ENCODE data around the gene TMEM37.

TMEM37 gene

DNA sequence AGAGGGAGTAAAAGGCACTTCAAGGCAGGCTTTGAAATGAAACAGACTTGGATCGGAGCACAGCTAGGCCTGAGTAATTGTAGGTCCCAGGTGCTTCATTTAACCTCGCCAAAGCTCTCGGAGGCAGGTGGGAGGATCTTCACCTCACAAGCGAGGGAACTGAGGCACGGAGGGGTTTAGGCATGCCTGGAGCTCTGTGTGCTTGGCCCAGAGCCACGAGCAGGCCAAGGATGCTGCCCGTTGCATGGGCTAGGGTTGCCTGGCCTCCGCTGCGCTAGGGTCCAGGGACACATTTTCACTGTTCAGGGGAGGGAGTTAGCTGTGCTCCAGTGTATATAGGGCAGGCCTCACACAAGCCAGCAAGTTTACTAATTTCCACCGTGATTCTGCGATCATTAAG is 11.2 kb downstream of the TMEM37 start:
- no peaks in the 10 kb centered on the region for H3K36me3 Mint-ChIP-seq
- ATAC-seq (replicated peaks) (no peak), DNase-seq (no peak)
- no peaks in the 10 kb centered on the region for H3K9me3 Mint-ChIP-seq
- peaks cover 29 to 55% of the 10 kb centered on the region in 2 donors for H3K27me3 Mint-ChIP-seq
- no peaks in the 10 kb centered on the region for H3K4me1 Mint-ChIP-seq
- no peak overlapping the region for H3K4me3 Mint-ChIP-seq
- H3K27ac Mint-ChIP-seq = no peak overlapping the region

DNA sequence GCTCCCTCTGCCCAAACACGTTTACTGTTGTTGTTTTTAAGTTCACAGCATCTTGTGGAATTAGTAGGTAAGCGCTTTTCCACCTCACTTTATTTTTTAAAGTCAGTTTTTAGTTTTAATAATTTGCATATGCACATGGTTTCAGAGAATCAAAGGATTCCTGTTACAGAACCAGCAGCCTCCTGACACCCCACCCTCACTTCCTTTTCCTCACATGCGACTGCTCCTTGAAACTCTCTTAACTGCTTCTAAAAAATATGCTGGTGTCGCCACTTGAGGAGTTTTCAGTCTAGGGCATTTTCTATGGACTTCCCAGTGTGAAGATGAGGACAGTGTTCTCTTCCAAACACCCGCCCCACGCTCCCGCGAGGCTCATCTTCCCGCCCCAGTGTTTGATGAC is 14.4 kb downstream of the TMEM37 start:
- Mint-ChIP-seq H3K4me1 (no peaks in the 10 kb centered on the region), H3K9me3 (no peaks in the 10 kb centered on the region), H3K4me3 (no peak overlapping the region), H3K27ac (no peak overlapping the region), H3K27me3 (peaks cover 26 to 42% of the 10 kb centered on the region in 2 donors), H3K36me3 (no peaks in the 10 kb centered on the region)
- no peak for ATAC-seq (replicated peaks)
- DNase-seq = no peak

DNA sequence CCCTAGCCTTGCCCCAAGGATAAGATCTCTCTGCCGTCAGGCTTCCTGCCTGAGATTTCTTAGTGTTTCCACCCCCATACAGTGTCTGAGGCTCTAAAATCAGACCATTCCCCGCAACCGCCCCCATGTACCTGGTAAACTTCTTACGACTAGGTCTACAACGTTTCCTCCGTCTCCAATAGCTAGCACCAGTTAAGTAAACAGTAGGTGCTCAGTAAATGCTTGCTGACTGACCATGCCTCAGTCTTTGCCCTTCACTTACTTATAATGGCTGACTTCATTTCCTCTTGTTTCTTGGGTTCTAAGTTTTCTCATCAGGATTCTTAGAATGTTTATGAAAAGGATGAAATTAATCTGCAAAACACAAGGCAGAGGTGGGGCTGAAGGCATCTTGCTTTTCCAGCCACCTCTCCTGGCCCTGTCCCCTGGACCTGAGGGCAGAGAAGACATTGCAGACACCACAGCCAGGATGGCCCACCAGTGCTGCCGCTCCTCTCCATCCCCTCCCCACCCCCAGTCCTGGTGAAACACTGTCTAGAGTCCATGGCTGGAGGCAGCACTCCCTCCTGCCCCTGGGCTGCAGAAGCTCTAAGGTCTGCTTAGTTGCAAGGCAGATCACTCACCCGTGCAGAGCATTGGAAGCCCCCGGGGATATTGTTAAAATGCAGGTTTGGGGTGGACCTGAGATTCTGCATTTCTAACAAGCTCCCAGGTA is 16.9 kb downstream of the TMEM37 start:
- no peak overlapping the region for H3K27ac Mint-ChIP-seq
- H3K36me3 Mint-ChIP-seq = no peaks in the 10 kb centered on the region
- no peak overlapping the region for H3K4me3 Mint-ChIP-seq
- no peak for ATAC-seq (replicated peaks)
- peaks cover 49 to 61% of the 10 kb centered on the region in 2 donors for H3K27me3 Mint-ChIP-seq
- H3K4me1 Mint-ChIP-seq = no peaks in the 10 kb centered on the region
- no peak for DNase-seq
- no peaks in the 10 kb centered on the region for H3K9me3 Mint-ChIP-seq

DNA sequence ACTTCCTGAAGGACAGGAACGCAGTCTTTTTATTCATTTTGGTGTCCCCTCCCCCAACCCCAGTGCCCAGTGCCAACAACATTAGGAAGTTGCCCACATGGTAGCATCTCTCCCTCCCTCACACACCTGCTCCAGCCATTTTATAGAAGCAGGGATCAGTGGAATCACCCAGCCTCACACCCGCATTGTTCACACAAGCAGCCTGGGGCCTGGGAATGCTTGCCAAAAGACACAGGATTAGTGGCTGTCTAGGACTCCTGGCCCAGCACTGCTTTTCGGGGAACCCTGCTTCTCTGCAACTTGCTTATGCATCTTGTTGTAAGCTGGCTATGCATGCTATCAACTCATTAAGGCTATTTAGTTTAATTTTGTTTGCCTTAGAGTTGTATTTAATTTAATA is 17.9 kb downstream of the TMEM37 start:
- H3K4me1 Mint-ChIP-seq = no peaks in the 10 kb centered on the region
- H3K36me3 Mint-ChIP-seq = no peaks in the 10 kb centered on the region
- H3K4me3 Mint-ChIP-seq = no peak overlapping the region
- no peaks in the 10 kb centered on the region for H3K9me3 Mint-ChIP-seq
- DNase-seq (no peak), ATAC-seq (replicated peaks) (no peak)
- no peak overlapping the region for H3K27ac Mint-ChIP-seq
- H3K27me3 Mint-ChIP-seq = peaks cover 56 to 67% of the 10 kb centered on the region in 2 donors

DNA sequence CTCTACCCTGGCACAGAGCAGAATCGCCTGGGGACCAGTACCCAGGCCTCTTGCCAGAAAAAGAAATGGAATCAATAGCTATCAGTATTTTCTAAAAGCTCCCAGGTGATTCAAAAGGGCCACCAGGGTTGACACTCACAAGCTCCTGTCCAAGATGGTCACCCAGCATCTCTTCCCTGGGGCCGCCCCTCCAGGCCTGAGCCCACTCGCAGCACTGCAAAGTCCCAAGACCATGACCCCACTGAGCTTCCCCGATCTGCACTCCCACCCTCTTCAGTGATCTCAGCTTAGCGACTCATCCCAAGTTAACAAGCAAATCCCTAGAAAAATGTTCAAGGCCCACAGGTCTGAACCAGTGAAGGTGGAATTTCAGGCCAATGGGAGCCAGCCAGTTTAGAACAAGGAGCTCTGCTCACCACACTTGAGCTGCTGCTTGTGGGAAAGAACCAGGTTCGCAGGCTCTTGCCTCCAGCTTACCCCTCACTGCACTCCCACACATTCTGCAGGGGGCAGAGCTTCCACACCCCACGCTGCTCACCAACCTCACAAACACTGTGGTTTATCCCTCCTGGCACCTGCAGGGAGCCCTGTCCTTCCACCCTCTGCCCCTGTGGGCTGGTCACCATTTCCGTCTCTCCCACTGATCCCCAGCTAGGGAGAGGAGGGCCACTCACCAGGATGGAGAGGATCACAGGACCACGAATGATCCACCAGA is 19.8 kb downstream of the TMEM37 start:
- Mint-ChIP-seq H3K4me3 (no peak overlapping the region), H3K27ac (no peak overlapping the region), H3K9me3 (no peaks in the 10 kb centered on the region), H3K36me3 (no peaks in the 10 kb centered on the region), H3K27me3 (peaks cover 63 to 72% of the 10 kb centered on the region in 2 donors), H3K4me1 (no peaks in the 10 kb centered on the region)
- ATAC-seq (replicated peaks) (no peak), DNase-seq (no peak)

GRCh38 chr2:119453972-119454593 is 22.4 kb downstream of the TMEM37 start:
- H3K4me3 Mint-ChIP-seq = no peak overlapping the region
- no peak overlapping the region for H3K27ac Mint-ChIP-seq
- ATAC-seq (replicated peaks) (no peak), DNase-seq (no peak)
- H3K27me3 Mint-ChIP-seq = peaks cover 51 to 52% of the 10 kb centered on the region in 2 donors
- H3K9me3 Mint-ChIP-seq = no peaks in the 10 kb centered on the region
- no peaks in the 10 kb centered on the region for H3K36me3 Mint-ChIP-seq
- no peaks in the 10 kb centered on the region for H3K4me1 Mint-ChIP-seq

DNA sequence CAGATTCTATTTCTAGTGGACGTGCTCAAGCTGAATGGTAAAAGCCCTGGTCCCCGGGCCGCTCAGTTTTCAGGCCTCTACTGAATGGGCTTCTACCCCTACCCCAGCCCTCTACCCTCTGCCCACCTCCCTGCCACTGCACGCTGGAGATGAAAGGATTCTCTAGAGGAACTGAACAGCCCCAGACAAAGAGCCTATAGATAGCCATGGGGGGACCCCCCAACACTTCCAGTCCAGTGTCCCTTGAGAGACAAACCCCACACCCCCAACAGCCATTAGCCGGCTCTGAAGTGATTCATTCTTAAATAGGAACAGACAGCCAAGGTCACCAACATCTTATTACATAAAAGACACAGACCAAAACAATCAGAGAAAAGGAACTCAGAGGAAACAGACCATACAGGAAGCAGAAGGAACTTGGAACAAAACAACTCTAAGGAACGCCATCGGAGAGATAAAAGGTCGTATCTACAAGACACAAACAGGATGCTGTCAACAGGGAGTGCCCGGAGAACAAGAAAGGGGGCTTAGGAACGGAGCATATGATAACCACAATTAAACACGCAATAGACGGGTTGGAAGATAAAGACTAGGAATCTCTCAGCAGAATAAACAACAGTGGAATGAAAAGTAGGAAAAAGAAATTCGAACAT is 23.5 kb downstream of the TMEM37 start:
- Mint-ChIP-seq H3K9me3 (no peaks in the 10 kb centered on the region), H3K4me3 (no peak overlapping the region), H3K27me3 (peaks cover 51 to 56% of the 10 kb centered on the region in 2 donors), H3K27ac (no peak overlapping the region), H3K4me1 (no peaks in the 10 kb centered on the region), H3K36me3 (no peaks in the 10 kb centered on the region)
- DNase-seq (no peak), ATAC-seq (replicated peaks) (no peak)

- peaks cover 17 to 23% of the 10 kb centered on the region in 2 donors for H3K27me3 Mint-ChIP-seq
- ATAC-seq (replicated peaks) = no peak
- no peak overlapping the region for H3K4me3 Mint-ChIP-seq
- H3K9me3 Mint-ChIP-seq = no peaks in the 10 kb centered on the region
- peaks cover 0 to 1% of the 10 kb centered on the region in 2 donors for H3K4me1 Mint-ChIP-seq
- H3K36me3 Mint-ChIP-seq = no peaks in the 10 kb centered on the region
- no peak overlapping the region for H3K27ac Mint-ChIP-seq
- DNase-seq = no peak
Observed at GRCh38 chr2:119460076-119460475, 28.4 kb downstream of the TMEM37 start.

- DNase-seq (no peak), ATAC-seq (replicated peaks) (no peak)
- Mint-ChIP-seq H3K9me3 (no peaks in the 10 kb centered on the region), H3K4me3 (no peak overlapping the region), H3K36me3 (no peaks in the 10 kb centered on the region), H3K27ac (peak overlapping the region; percentile 20), H3K27me3 (peaks cover 2 to 9% of the 10 kb centered on the region in 2 donors), H3K4me1 (peaks cover 0 to 1% of the 10 kb centered on the region in 2 donors)
Observed at GRCh38 chr2:119461811-119462210, 30.2 kb downstream of the TMEM37 start.

DNA sequence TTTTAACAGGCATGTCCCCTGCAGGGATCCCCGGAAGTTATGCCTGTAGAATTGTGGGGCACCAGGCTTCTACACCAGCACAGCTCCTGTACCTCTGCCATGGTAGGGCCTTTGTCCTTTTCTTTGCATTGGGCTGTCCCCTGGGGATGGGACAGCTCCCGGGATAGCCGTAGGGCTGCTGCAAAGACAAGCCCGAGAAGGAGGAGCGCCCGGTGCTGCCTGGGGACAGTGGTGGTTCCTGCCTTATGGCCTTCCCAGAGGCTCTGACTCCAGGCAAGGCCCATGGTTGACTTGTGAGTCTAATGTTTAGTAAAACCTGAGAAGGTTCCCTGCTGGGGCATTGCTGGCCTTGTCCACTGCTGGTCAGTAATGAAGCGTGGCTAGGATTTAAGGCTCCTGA is 30.9 kb downstream of the TMEM37 start:
- Mint-ChIP-seq H3K36me3 (no peaks in the 10 kb centered on the region), H3K4me1 (peaks cover 0 to 1% of the 10 kb centered on the region in 2 donors), H3K9me3 (no peaks in the 10 kb centered on the region), H3K27me3 (peaks cover 0 to 7% of the 10 kb centered on the region in 2 donors), H3K4me3 (no peak overlapping the region), H3K27ac (no peak overlapping the region)
- ATAC-seq (replicated peaks) (no peak), DNase-seq (no peak)

DNA sequence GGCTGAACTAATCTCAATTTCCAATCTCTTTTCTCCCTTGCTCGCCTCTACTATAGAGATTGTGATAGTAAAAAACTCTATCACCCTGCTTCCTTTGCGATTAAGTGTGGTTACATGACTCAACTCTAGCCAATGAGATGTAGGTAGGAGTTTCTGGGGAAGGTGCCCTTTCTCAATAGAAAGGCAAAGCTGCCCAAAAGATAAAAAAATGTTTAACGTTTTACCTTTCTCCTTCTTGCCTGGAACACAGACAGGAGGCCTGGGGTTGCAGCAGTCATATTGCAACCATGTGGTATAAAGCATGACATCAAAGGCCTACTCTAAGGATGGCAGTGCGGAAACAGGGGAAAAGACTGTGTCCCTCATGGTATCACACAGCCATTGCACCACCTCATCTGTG is 31.5 kb downstream of the TMEM37 start:
- Mint-ChIP-seq H3K4me3 (no peak overlapping the region), H3K9me3 (no peaks in the 10 kb centered on the region), H3K4me1 (peaks cover 0 to 1% of the 10 kb centered on the region in 2 donors), H3K27ac (no peak overlapping the region), H3K27me3 (peaks cover 0 to 7% of the 10 kb centered on the region in 2 donors), H3K36me3 (no peaks in the 10 kb centered on the region)
- ATAC-seq (replicated peaks) = peak; percentile 71 to 83
- no peak for DNase-seq

DNA sequence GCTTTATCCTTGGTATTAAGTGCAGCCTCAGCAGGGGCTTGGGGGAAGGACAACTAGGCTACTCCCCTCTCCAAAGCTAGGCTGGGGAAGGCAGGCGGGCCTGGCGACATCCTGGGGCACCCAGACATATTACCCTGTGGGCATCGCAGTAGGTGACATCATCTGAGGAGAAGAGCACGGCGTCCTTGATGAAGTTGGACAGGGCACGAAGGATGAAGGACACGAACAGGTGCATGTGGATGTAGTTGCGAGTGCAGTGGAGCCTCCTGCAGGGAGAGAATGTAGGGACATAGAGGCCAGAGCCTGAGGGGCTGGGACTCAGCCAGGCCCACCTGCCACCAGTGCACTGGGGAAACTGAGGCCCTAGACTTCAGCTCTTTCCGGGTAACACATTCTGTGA is 32.3 kb downstream of the TMEM37 start:
- ATAC-seq (replicated peaks) (no peak), DNase-seq (no peak)
- Mint-ChIP-seq H3K4me3 (no peak overlapping the region), H3K36me3 (no peaks in the 10 kb centered on the region), H3K27ac (no peak overlapping the region), H3K4me1 (peaks cover 0 to 1% of the 10 kb centered on the region in 2 donors), H3K9me3 (no peaks in the 10 kb centered on the region), H3K27me3 (peaks cover 7 to 14% of the 10 kb centered on the region in 2 donors)

DNA sequence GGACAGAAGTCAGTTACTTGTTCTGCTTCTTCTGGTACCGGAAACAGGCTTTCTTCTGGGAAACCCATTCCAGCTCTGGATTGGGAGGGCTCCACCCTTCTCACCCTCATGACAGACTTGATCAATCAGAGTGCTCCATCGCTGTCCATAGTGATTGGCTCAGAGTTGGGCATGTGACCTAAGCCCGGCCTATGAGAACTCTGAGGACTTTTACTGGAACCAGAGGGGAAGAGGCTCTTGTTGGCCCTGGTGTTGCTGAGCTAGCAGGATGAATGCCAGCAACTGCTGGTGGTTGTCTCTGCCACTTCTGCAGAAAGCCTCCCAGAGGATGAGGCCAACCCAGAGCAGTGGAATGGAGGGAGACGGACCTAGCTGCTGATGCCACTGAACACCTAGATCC is 33.3 kb downstream of the TMEM37 start:
- ATAC-seq (replicated peaks) (no peak), DNase-seq (no peak)
- Mint-ChIP-seq H3K9me3 (no peaks in the 10 kb centered on the region), H3K4me3 (no peak overlapping the region), H3K4me1 (peaks cover 0 to 1% of the 10 kb centered on the region in 2 donors), H3K36me3 (no peaks in the 10 kb centered on the region), H3K27ac (no peak overlapping the region), H3K27me3 (peaks cover 9 to 12% of the 10 kb centered on the region in 2 donors)

GRCh38 chr2:119465687-119466086 is 34.0 kb downstream of the TMEM37 start:
- Mint-ChIP-seq H3K27ac (no peak overlapping the region), H3K36me3 (no peaks in the 10 kb centered on the region), H3K9me3 (no peaks in the 10 kb centered on the region), H3K27me3 (peaks cover 9 to 12% of the 10 kb centered on the region in 2 donors), H3K4me1 (peaks cover 0 to 1% of the 10 kb centered on the region in 2 donors), H3K4me3 (no peak overlapping the region)
- no peak for ATAC-seq (replicated peaks)
- no peak for DNase-seq
